ENCODE measurements around the gene KIF2C.
"Not testable (repeated sequence)": the region's sequence is repeated elsewhere in the genome, so short reads cannot be mapped to it uniquely, and the experiment has no call there.

KIF2C gene

GRCh38 chr1:44720281-44720680, 19.4 kb upstream of the KIF2C start:
- DNase-seq, result no peak

- DNase-seq, result peak; percentile 85
These were observed 17.9 kb upstream of the KIF2C start for GRCh38 chr1:44721485-44722361.

- peak; percentile 23 for DNase-seq
These were observed 16.6 kb upstream of the KIF2C start for GRCh38 chr1:44723064-44723463.

GRCh38 chr1:44723496-44724295, 15.9 kb upstream of the KIF2C start:
- DNase-seq, result peak; percentile 32

- DNase-seq, result no peak
These were observed 15.2 kb upstream of the KIF2C start for GRCh38 chr1:44724296-44724954.

GRCh38 chr1:44724955-44725698, 14.5 kb upstream of the KIF2C start:
- no peak for DNase-seq

GRCh38 chr1:44730741-44731512, 8.7 kb upstream of the KIF2C start, which contains the start of gene RNU5D-1:
RNU5D-1 (minus strand) TSS chr1:44731170.
- peak; percentile 95 for DNase-seq

GRCh38 chr1:44733365-44733764, 6.3 kb upstream of the KIF2C start:
- no peak for DNase-seq

- DNase-seq, result no peak
These were observed 5.9 kb upstream of the KIF2C start for GRCh38 chr1:44733784-44734183.

- no peak for DNase-seq
These were observed 3.6 kb upstream of the KIF2C start for GRCh38 chr1:44735992-44736391.

GRCh38 chr1:44738953-44739306, 707 bp upstream of the KIF2C start:
- DNase-seq, result not testable (repeated sequence)

GRCh38 chr1:44740179-44740617, 561 bp downstream of the KIF2C start:
- no peak for DNase-seq

- no peak for DNase-seq
These were observed 3.6 kb downstream of the KIF2C start for GRCh38 chr1:44743211-44743610.

GRCh38 chr1:44747878-44748277, 8.2 kb downstream of the KIF2C start:
- DNase-seq, result no peak

GRCh38 chr1:44757420-44757819, 17.8 kb downstream of the KIF2C start:
- no peak for DNase-seq

- no peak for DNase-seq
These were observed 19.4 kb downstream of the KIF2C start for GRCh38 chr1:44759077-44759476.

GRCh38 chr1:44760876-44761275, 21.2 kb downstream of the KIF2C start:
- no peak for DNase-seq

GRCh38 chr1:44766421-44766820, 26.8 kb downstream of the KIF2C start:
- not testable (repeated sequence) for DNase-seq

GRCh38 chr1:44775078-44775929, 35.7 kb downstream of the KIF2C start, which contains the start of gene RPS8:
RPS8 (plus strand) TSS chr1:44775540; CDS start chr1:44775597, 57 bp downstream.
- DNase-seq, result peak; percentile 91

GRCh38 chr1:44775930-44776729, 36.5 kb downstream of the KIF2C start:
- peak; percentile 55 for DNase-seq
